HCEC 1CT (cell line): Measurements from ENCODE around the gene SLC41A3.

Experiments used
- DNase-seq: peaks from one replicate; pipeline ENCODE4 v3.0.0-alpha.2; 2017

The SLC41A3 gene

DNA sequence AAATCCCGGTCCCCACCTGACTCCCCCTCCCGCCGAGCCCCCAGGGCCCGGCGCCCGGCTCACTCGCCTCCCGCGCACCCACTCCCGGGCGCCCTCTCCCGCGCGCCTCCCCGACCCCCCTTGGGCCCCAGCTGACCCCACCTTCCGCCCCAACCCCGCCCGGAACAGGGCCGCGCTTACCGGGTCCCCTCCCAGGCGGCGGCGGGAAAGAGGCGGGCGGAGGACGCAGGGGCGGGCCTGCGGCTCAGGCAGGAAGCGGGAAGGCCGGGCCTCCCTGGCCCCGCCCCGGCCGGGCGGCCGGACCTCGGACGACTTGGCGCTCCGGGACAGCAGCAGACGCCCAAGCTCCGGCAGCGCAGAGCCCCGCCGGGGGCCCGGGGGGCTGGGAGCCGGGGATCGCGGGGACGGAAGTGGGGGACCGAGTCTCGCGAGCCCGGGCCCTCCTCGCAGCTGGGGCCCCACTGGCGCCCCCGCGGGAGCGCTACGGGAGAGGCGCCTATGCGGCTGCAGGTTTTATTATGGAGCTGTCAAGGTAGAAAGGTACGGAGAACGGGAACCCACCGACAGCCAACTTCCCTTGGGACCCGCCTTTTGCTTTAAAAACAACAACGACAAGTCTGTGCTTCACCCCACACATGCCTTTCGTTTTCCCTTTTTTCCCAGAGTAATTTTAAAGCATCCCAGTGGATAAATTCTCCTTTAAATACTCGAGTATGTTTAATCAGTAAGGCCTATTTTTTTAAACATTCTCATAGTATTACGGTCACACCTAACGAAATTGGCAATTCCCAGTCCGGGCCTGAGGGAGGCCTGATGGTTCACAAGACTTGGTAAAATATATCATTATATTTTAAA lies at the start of gene SLC41A3:
Gene SLC41A3, minus strand, starts transcription at position 212 of the 855 bp plus-strand sequence. CDS start 15,905 bp downstream, outside the sequence.
- peak; percentile 76 for DNase-seq

DNA sequence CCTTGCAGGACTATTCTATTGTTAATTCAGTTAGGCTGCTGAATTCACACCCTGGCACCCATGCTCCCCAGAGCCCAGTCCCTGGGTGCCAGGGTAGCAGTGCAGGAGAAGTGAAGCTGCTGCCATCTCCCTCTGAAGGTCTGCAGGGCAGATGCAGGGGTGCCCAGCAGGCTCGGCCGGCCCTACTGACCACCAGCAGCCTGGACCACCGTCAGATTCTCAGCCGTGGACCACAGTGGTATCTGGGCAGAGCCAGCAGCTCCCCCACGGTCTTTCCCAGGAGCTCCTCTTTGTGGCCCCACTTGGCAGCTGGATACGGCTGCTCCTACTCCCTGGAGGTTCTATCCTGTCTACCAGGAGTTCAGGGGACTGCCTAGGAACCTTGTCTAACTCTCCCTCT lies 49.7 kb upstream of the SLC41A3 start:
- DNase-seq, result no peak

DNA sequence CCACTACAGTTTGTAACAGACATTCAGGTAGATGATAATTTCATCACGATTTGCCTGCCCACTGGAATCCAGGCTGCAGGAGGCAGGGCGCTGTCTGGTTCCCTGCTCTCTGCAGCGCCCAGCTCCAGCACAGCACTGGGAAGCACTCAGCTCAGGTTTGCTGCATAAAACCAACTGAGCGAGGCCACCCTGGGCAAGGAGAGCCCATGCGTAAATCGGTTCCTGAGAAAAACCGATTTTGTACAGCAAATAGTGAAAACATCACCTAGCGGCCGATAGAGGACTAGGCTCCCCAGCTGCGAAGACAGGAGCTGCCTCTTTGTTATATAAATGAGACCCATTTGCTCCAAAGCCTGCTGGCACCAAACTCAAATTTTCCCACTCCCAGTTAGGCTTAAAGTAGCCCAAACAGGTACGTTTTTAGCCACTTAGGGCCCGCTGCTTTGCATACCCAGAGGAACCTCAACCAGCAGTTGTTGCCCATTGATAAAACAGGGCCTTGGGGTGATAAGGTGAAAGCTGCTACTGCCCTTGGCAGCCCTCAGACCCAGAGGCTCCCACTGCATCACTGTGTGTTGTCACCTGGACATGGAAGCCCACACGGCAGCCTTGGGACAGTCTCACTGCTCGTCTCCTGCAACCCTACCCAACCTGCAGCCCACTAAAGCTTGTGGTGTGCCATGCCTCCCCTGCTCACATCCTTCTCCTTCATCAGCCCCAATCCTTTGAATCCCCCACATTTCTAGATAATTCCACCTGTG lies 49.0 kb upstream of the SLC41A3 start:
- peak; percentile 17 for DNase-seq

DNA sequence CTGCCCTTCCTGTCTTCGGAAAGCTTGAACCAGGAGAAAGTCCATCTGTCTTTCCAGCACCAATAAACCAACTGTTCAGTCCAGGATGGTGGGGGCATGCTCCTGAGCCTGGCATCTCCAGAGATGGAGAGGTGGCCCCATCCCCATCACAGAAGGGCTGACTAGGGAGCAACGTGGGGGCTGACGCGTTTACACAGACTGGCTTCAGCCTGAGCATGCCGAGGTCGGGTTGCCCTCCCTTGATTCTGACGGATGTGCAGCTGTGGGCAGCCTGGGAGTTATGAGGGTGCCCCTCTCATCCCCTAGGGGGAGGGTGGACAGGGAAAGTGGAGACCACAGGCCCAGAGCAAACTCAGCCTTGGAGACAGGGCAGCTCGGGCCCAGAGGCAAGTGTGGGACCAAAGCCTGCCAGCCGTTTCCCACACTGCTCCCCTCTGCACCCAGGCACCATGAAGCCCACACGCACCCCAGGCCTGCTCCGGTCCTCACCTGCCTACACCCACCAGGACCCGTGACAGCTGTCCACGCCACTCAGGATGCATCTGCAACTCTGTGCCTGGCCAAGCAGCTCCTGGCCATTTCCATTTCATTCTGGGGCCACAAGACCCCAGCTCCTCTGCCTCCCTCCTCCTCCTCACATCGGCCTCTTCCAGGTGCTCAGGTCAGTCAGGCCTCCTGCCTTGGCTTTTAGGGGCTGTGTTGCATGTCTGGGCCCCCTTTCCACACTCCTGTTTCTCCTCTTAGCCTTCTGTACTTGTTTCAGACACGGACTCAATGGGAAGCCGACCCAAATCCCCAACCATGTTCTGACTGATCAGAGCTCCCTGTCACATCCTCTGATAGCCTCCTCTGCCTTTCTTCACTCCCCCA lies 48.2 kb upstream of the SLC41A3 start:
- no peak for DNase-seq

DNA sequence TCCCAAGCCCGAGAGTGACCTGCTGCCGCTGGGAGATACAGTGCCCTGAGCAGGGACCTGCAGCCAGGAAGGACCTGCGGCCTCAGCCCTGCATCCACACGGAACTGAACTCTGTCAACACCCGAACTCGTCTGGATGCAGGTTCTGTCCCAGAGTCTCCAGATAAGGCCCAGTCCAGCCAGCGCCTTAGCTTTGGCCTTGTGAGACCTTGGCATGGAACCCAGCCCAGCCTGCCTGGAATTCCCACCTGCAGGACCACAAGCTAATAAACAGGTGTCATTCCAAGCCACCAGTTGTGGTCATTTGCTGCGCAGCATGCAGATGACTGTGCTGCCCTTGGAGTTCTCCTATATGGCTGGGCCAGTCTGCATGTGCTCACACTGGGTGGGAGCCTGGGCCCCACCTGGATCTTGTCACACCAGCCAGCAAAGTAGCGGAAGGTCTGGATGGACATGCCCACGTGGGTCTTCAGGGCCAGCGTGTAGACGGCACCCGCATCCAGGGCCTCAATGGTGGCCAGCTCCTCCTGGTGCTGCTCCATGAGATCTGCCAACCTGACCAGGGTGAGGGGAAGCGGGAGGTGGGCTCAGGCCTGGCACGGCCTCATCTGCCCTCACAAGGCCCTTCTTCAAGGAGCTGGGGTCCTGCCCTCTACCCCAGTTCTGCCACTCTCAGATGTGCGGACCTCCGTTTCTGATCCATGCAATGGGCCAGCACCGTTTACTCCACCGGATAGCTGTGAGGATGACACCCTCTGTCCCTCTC lies 47.2 kb upstream of the SLC41A3 start:
- DNase-seq, result no peak

DNA sequence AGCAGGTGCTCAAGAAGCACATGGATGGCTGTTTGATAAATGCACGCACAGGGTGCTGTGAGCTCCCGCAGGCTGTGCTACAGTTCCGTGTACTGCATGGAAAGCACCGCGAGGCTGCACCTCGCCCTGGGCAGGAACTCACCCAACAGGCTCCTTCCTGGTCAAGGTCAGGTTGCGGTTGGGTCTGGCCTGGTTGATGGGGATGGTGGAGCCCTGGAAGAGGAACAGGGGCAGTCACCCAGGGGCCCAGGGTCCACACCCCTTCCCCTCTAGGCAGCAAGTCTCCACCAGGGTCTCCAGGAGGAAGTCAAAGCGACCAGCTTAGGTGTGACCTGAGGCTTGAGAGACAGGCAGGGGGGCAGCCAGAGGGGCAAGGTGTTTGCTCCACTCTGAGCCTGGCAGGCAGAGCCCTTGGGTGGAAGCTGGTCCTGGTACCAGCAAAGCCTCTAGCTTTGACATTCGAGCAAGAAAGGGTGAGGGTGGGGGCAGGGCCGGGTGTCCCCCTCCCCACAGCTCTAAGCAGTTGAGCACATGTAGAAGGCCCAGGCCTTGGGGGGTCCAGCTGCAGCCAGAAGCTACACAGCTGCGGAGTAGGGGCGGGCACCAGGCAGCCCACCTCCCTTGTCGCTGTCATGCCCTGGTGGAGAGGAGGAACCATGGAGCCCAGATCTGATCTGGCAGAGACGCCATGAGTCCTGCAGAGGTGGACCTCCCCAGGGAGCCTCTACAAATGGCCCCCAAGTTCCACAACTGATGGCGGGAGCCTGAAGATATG lies 46.3 kb upstream of the SLC41A3 start:
- DNase-seq, result no peak

DNA sequence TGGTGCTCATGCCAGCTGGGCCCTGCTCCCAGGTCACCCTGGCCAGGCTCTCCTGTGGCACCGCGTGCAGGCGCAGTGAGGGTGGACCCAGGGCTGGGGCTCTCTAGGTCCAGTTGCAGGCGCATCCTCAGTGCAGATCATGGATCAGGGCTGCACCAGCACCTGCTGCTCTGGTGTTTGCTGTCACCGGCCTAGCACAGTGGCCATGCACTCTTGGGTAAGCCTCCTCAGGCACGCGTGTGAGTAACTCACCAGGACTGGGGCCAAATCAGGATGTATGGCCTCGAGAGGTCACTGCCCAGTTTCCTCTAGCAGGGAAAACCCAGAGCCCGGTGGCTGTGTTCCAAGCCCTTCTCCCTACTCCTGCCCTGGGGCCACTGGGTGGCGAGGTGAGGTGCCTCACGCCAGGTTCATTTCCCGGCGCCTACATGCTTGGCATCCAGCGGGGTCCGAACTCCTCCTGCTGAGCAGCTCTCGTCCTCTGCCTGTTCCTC lies 45.5 kb upstream of the SLC41A3 start:
- peak; percentile 32 for DNase-seq

DNA sequence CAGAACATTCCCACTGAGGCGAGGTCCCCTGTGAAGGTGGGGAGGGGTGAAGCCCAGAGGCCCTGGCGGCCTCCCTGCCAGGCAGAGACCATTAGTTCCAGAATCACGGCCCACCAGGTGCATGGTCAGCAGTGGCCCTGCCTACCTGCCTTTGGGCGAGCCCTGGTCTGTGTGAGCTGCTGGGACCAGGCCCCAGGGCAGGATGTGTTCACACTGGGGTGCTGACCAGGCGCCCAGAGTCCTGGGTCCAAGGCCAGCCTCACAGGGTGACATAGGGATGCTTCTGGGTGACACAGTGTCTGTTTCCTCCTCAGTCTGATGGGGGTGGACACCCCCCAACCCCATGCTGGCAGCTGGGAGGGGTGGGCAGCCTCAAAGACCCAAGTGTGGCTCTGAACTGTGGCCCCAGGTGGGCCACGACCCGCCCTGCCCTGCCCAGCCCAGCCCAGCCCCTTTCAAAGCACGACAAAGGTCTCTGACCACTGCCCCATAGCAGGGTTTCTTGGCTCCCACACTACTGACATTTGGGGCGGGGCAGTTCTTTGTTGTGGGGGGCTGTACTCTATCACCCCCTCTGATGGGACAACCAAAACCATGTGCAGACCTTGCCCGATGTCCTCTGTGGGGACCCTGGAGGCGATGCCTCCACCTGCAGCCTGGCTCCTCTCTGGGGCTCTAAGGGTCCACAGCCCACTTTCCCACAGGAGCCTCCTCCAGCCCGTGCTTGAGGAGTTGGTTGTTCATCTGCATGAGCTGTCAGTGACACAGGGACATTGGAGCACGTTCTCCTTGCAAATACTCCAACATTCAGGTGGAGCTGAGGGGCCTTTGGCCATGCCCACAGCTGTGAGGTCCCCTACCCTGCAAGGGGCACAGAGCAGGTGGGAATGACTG lies 44.8 kb upstream of the SLC41A3 start:
- no peak for DNase-seq

DNA sequence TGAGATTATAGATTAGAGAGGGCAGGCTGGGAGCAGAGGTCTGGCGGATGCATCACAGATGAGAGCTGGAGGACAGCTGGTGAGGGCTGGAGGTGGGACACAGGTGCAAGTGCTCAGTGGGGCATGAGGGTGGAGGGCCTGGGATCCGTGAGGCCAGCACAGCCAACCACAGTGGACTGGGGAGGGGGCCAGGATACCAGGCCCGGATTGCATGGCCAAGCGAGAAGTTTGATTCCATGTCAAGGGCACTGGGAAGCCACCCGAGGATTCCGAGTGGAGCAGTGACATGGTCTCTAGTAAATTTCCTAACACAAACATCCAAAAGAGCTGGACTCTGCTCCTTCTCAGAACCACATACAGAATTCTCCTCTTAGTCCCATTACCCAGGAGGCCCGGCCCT lies 44.0 kb upstream of the SLC41A3 start:
- DNase-seq, result no peak

DNA sequence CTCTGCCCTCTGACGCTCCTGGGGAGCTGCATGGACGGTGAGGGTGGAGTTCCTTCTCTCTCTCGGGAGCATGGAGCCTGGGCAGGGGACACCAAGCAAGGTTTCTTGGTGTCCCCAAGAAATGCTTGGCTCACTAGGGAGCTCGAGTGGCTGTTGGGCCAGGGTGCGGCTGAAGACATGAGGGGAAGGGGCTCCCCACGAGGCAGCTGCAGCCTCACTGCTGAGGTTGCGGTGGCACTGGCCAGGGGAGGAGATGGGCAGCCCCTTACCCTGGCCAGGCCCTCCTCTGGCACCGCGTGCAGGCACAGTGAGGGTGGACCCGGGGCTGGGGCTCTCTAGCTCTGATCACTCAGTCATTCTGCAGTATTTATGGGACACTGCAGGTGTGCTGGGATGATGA lies 43.5 kb upstream of the SLC41A3 start:
- no peak for DNase-seq

DNA sequence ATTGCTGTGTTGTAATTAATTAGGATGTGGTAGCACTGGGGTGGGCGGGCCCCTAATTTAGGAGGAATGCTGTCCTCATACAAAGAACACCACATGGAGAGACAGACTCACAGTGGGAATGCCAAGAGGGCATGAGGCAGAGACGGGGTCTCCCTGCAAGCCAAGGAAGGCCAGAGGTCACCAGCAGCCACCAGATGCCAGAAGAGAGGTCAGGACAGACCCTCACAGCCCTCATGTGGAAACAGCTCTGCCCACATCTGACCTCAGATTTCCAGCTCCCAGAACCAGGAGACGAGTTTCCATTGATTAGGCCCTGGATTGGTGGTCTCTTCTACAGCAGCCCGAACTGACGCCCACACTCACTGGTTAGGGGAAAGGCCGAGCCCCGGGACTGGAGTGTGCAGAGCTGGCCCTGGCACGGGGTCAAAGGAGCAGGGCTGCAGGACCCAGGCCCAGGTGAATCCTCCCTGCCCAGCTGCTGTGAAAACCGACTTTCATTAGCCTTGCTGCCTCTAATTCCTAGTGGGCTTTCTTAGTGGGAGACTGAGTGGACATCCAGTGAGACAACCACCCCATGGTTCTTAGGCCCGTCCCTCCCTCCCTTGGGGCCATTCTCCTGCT lies 43.0 kb upstream of the SLC41A3 start:
- DNase-seq, result no peak

DNA sequence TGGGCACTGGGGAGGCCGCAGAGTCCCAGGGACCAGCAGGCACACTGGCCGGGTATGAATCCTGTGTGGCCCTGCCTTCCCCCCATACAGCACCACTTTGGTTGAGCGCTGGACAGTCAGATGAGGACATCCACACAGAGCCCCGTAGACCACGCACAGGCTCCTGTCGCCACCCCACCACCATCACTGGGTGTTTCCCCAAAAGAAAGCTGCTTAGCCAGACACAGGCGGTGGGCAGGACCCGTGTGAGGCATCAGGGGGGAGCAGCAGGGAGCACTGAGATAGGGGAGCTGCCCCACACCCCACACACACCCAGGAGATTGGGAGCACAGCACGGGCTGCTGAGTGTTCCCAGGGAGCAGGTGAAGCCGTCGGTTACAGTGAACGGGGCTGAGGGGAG lies 42.4 kb upstream of the SLC41A3 start:
- DNase-seq, result no peak

DNA sequence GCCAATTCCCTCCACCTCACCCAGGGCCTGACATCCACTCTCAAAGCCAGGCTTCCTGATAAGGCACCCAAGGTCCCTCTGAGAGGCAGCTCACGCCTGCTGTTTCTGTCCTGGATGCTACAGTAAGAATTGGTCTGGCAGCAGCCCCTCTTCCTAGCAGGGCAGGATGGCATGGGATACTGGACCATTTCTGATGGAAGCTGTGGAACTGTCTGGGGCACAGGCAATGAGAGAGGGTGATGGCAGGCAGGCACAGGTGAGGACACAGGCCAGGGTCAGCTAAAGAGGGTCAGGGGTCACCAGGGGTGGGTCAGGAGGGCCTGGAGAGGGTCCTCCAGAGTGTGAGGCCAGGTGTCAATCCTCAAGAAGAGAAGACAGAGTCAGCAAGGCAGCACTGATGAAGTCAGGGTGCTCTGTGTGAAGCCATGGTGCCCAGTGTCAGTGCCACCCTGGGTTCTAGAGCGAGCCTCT lies 41.9 kb upstream of the SLC41A3 start:
- no peak for DNase-seq

DNA sequence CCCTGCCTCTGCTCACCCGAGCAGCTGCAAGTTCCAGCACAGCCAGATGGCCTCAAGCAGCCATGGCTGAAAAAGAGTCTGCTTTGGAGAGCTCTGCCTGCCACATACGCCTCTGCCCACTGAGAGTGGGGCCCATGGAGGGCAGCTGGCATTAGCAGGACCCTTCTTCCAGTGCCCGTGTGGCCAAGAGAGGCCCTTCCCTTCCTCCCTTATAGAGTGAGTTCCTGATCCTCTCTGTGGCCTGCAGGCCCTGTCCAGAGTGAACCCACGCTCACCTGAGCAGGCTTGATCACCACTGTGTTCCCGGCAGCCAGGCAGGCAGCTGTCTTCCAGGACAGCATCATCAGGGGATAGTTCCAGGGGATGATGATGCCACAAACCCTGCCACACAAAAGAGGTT lies 41.4 kb upstream of the SLC41A3 start:
- no peak for DNase-seq

DNA sequence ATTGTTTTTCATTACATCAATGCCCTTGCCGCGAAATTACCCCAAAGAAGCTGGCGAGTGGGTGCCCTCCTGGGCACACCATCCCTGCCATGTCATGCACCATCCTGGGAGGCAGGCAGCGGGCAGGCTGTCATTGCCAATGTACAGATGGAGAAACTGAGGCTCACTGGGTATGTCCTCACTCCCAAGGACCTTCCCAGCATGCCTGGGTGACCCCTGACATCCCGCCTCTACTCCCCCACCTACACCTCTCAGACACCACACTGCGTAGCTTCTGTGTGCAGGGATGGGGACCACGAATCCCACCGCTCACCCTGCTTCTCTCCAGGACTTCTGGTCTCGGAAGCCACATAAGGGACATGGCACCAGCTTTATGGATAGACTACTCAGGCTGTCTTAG lies 41.0 kb upstream of the SLC41A3 start:
- DNase-seq, result no peak

DNA sequence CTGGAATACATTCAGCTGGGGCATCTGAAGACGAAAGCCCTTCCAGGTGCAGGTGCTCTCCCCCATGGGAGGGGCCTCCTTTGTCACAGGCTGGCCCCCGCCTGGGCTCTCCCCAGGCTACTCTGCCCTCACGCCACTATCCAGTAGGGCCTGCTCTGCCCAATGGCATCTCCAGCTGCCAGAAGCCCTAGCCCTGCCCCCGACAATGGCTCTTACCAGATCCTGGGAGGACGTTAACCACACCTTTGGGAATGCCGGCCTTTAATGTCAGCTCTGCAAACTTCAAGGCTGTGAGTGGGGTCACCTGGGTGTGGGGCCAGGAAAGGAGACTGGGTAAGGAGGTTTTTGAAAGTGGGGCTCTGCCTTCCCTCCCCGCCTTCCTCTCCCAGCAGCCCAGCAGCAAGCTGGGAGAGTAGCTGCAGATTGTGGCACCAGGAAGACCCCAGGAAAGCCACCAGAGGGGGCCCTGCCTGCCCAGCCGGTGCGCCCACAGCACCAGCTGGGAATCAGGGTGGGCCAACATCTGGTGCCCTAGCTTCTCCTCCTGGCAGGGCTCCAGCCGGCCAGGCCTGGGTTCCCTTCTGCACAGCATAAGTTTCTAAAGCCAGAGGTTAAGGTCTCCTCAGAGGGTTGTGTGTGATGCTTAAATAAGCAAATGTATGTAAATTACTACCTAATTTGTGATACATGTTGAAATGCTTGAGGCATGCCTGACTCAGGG lies 40.4 kb upstream of the SLC41A3 start:
- DNase-seq, result no peak

DNA sequence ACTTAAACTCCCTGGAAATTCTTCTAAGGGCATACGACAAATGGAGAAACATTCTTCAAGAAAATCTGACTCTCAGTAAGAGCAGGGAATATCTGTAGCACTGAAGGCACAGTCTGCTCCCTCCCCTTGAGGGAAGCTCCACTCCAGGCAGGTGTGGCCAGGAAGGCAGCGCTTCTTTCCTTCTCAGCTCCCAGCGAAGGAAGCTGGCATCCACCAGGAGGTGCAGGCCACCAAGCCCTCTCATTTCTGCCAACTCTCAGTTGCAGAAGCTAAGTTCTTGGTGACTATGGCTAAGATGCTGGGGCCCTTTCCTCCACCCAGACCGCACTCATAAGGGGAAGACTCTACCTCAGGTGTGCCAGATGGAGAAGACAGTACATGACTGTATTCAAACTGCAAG lies 37.7 kb upstream of the SLC41A3 start:
- no peak for DNase-seq

DNA sequence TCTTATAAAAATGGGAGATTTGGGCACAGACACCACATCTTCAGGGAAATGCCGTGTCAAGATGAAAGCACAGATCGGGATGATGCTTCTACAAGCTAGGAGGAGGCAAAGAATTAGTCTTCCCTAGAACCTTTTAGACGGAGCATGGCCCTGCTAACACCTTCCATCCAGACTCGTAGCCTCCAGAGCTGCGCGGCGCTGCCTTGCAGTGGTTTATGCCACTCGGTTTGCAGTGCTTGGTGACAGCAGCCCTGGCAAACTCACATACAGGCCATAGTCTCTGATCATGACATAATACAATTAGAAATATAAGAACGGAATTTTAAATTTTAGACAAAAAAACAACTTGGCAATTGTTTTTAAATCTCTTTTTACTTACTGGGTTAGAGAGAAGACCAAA lies 37.1 kb upstream of the SLC41A3 start:
- no peak for DNase-seq

DNA sequence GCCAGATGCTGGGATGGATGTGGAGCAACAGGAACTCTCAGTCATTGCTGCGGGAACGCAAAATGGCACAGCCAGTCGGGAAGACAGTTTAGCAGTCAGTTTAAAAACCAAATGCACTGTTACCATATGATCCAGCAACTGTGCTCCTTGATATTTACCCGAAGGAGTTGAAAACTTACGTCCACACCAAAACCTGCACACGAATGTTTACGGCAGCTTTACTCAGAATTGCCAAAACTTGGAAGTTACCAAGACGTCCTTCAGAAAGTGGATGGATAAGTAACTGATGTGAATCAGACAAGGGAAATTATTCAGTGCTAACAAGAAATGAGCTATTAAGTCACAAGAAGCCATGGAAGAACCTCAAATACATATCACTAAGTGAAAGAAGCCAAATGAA lies 36.1 kb upstream of the SLC41A3 start:
- no peak for DNase-seq
